Caco-2 (cell line): ENCODE results near the gene RAMP1. TPM values are rescaled to one million over a fixed set of nuclear protein-coding genes. Genes with fewer than 3 reads are reported as not detected.

Experiments
- BruUV-seq: library from RNA; stranded (reverse); fragments of 400-500 nt; replicated peaks from 2 replicates; lab custom pipeline; 2021; lab: Mats Ljungman, UMichigan
- CTCF ChIA-PET: fragments of 300-600 bp; sonication (Branson Sonifier 250); formaldehyde crosslinking; loops from one replicate; lab custom pipeline; 2022; ENCODE audit warnings: antibody characterized with exemption; lab: Charles Lee
- POLR2A ChIA-PET: fragments of 300-600 bp; sonication (Branson Sonifier 250); formaldehyde crosslinking; loops from one replicate; lab custom pipeline; 2022; ENCODE audit warnings: antibody characterized with exemption; lab: Charles Lee
- DNase-seq, 2 experiments: peaks; one replicate each; pipeline versions ENCODE4 v3.0.0 to v3.0.0-alpha.2; 2020 to 2022
- H3K27me3 ChIP-seq: replicated peaks from 2 replicates; pipeline ENCODE4 v1.6.0; 2011; ENCODE audit warnings: low read length; ENCODE audit not compliant: control insufficient read depth, insufficient read depth
- H3K36me3 ChIP-seq: 2 replicates; pipeline ENCODE4 v1.5.1; 2011; ENCODE audit warnings: low read length; ENCODE audit not compliant: control insufficient read depth, insufficient read depth
- H3K4me1 ChIP-seq: fragments of 250-450 bp; sonication (Bioruptor Pico); 2 replicates; pipeline ENCODE4 v1.5.1; 2020; ENCODE audit warnings: mild to moderate bottlenecking
- H3K4me3 ChIP-seq: 2 replicates; pipeline ENCODE4 v1.5.1; 2011; ENCODE audit warnings: low read depth, mild to moderate bottlenecking, control low read depth, low read length
- H3K9me3 ChIP-seq: fragments of 250-450 bp; sonication (Bioruptor Pico); 2 replicates; pipeline ENCODE4 v1.5.1; 2020; ENCODE audit warnings: mild to moderate bottlenecking, moderate library complexity
- H3K27ac Mint-ChIP-seq: one replicate; pipeline ENCODE4 v1.8.0; 2022; ENCODE audit warnings: mixed read lengths; ENCODE audit not compliant: unreplicated experiment
- H3K27me3 Mint-ChIP-seq: one replicate; pipeline ENCODE4 v1.8.0; 2022; ENCODE audit warnings: mixed read lengths; ENCODE audit not compliant: insufficient read depth, unreplicated experiment
- H3K36me3 Mint-ChIP-seq: one replicate; pipeline ENCODE4 v1.8.0; 2022; ENCODE audit warnings: mild to moderate bottlenecking, mixed read lengths; ENCODE audit not compliant: insufficient read depth, unreplicated experiment
- H3K4me1 Mint-ChIP-seq: one replicate; pipeline ENCODE4 v1.8.0; 2022; ENCODE audit warnings: low read depth, mixed read lengths; ENCODE audit not compliant: unreplicated experiment
- H3K4me3 Mint-ChIP-seq: one replicate; pipeline ENCODE4 v1.8.0; 2022; ENCODE audit warnings: mild to moderate bottlenecking, moderate library complexity, mixed read lengths; ENCODE audit not compliant: unreplicated experiment
- H3K9me3 Mint-ChIP-seq: one replicate; pipeline ENCODE4 v1.8.0; 2022; ENCODE audit warnings: mixed read lengths; ENCODE audit not compliant: unreplicated experiment
- intact Hi-C: fragments of 100-400 bp; cut with micrococcal nuclease; formaldehyde crosslinking; loops from one replicate; pipeline ENCODE4 v1.10.0; 2022; ENCODE audit not compliant: unreplicated experiment
- total RNA-seq: library from RNA; stranded (reverse); gene quantifications from 2 replicates; pipeline ENCODE4 v1.2.3, GENCODE V29; 2022
- TF ChIP-seq, protein P1 (sequence below), 2 experiments: fragments of 200-600 bp in 1 of 2; IDR thresholded peaks; 1 replicate in 1 of 2; 2 replicates in 1 of 2; pipeline versions ENCODE4 v1.5.1 to v1.8.0; 2011 to 2022; ENCODE audit warnings: antibody characterized with exemption in 1 of 2, control low read depth in 1 of 2, inconsistent platforms in 1 of 2, low read depth in 1 of 2, low read length in 1 of 2, mild to moderate bottlenecking in 1 of 2, moderate library complexity in 1 of 2; ENCODE audit not compliant: insufficient read depth in 1 of 2, severe bottlenecking in 1 of 2, unreplicated experiment in 1 of 2

Gene RAMP1
- total RNA-seq, 1 experiment from 2014 or later = 2.2 TPM

DNA sequence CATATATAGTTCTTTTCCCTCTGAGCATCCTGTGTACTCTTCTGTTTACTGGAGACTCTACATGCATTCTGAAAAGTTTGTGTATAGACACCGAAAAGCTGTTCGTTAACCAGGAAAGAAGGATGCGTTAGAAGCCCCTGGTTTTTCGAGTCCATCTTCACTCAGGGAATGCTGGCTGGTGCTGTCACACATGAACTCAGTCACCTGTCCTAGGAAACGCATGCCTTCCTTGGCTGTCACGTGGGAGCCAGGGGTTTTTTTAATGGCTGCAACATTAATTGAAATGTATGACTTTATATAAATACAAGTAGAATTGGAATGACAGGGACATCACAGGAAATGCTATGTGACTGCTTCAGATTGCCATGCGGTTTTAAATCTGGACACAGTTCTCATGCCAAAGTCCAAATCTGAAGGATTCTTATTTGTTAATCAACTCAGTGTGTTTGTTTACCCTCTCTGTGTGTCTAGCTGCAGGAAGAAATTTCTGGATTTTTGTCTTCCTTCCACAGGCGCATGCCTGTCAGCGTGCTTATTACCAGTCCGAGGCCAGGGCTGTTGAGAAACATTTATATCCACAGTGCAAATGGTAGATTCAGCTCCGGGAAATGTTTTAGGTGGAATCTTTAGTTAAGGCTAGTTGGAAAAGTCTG lies 2.6 kb downstream of the RAMP1 start:
- Mint-ChIP-seq H3K9me3 (no peaks in the 10 kb centered on the region), H3K4me3 (no peak overlapping the region), H3K4me1 (peaks cover 6% of the 10 kb centered on the region), H3K27ac (no peak overlapping the region), H3K27me3 (peaks cover 1% of the 10 kb centered on the region), H3K36me3 (no peaks in the 10 kb centered on the region)
- no peaks in the 10 kb centered on the region for H3K9me3 ChIP-seq
- CTCF ChIA-PET = no interaction called here
- no TSS peak for BruUV-seq
- TF ChIP-seq, protein P1, sequence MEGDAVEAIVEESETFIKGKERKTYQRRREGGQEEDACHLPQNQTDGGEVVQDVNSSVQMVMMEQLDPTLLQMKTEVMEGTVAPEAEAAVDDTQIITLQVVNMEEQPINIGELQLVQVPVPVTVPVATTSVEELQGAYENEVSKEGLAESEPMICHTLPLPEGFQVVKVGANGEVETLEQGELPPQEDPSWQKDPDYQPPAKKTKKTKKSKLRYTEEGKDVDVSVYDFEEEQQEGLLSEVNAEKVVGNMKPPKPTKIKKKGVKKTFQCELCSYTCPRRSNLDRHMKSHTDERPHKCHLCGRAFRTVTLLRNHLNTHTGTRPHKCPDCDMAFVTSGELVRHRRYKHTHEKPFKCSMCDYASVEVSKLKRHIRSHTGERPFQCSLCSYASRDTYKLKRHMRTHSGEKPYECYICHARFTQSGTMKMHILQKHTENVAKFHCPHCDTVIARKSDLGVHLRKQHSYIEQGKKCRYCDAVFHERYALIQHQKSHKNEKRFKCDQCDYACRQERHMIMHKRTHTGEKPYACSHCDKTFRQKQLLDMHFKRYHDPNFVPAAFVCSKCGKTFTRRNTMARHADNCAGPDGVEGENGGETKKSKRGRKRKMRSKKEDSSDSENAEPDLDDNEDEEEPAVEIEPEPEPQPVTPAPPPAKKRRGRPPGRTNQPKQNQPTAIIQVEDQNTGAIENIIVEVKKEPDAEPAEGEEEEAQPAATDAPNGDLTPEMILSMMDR (IDR thresholded peaks at IDR 0.05; ENCODE audit: insufficient read depth in 1 of 2, low read depth in 1 of 2, low read length in 1 of 2, severe bottlenecking in 1 of 2, unreplicated experiment in 1 of 2) = no peak
- no peak for DNase-seq
- peaks cover 28% of the 10 kb centered on the region for H3K4me1 ChIP-seq
- intact Hi-C loops = no loop called here
- no peak overlapping the region for H3K4me3 ChIP-seq
- POLR2A ChIA-PET = no interaction called here
- no peaks in the 10 kb centered on the region for H3K36me3 ChIP-seq
- H3K27me3 ChIP-seq = no peaks in the 10 kb centered on the region

DNA sequence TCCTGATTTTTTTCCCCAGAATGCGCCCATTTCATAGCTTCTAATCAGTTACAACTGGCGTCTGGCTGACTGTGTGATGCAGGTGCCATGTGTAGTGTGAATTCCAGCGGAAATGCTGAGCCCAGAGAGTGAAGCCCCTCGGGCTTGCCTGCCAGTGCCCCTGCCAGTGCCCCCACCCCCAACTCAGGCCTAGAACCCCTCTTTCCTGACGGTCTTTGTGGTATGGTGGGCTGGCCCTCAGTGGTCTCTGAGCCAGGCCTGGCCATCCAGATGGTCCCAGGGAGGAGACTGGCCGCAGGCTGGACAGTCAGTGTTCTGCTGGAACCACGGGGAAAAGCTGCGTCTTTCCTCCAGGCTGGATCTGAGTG lies 3.1 kb downstream of the RAMP1 start:
- BruUV-seq = no TSS peak
- Histone ChIP-seq H3K27me3 (no peaks in the 10 kb centered on the region), H3K9me3 (no peaks in the 10 kb centered on the region), H3K4me1 (peaks cover 28% of the 10 kb centered on the region), H3K4me3 (no peak overlapping the region), H3K36me3 (no peaks in the 10 kb centered on the region)
- no peak overlapping the region for H3K27ac Mint-ChIP-seq
- no peak for DNase-seq
- intact Hi-C loops = no loop called here
- no peaks in the 10 kb centered on the region for H3K36me3 Mint-ChIP-seq
- POLR2A ChIA-PET = no interaction called here
- no peak overlapping the region for H3K4me3 Mint-ChIP-seq
- CTCF ChIA-PET = no interaction called here
- TF ChIP-seq, protein P1 (IDR thresholded peaks at IDR 0.05; ENCODE audit: insufficient read depth in 1 of 2, low read depth in 1 of 2, low read length in 1 of 2, severe bottlenecking in 1 of 2, unreplicated experiment in 1 of 2) = no peak
- H3K4me1 Mint-ChIP-seq = peaks cover 6% of the 10 kb centered on the region
- no peaks in the 10 kb centered on the region for H3K9me3 Mint-ChIP-seq
- H3K27me3 Mint-ChIP-seq = no peaks in the 10 kb centered on the region

DNA sequence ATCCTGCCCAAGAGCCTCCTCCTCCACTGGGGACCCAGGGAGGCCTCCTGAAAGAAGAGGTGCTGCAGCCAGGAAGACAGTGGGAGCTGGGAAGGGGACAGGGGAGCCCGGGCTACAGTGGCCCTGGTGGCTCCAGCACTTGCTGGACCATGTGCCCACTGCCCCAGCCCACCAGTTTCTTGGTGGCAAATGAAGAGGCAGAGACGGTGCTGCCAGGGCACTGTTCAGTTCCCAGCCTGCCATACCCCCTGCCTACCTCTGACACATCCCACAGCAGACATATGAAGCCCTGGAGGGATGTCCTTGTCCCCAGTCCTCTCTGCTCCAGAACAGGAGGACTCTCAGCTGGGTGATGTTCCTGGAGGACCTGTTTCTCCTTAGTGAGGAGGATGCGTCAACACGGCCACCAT lies 3.7 kb downstream of the RAMP1 start:
- no peaks in the 10 kb centered on the region for H3K36me3 ChIP-seq
- no peak overlapping the region for H3K4me3 ChIP-seq
- Mint-ChIP-seq H3K36me3 (no peaks in the 10 kb centered on the region), H3K4me3 (no peak overlapping the region), H3K9me3 (no peaks in the 10 kb centered on the region), H3K4me1 (peaks cover 6% of the 10 kb centered on the region), H3K27ac (no peak overlapping the region), H3K27me3 (no peaks in the 10 kb centered on the region)
- H3K4me1 ChIP-seq = peaks cover 28% of the 10 kb centered on the region
- no peak for DNase-seq
- H3K27me3 ChIP-seq = no peaks in the 10 kb centered on the region
- CTCF ChIA-PET = no interaction called here
- H3K9me3 ChIP-seq = no peaks in the 10 kb centered on the region
- intact Hi-C loops = no loop called here
- POLR2A ChIA-PET = no interaction called here
- TF ChIP-seq, protein P1 (IDR thresholded peaks at IDR 0.05; ENCODE audit: insufficient read depth in 1 of 2, low read depth in 1 of 2, low read length in 1 of 2, severe bottlenecking in 1 of 2, unreplicated experiment in 1 of 2) = no peak
- BruUV-seq = no TSS peak
